Measurements from ENCODE around the gene TMEM62. TPM values are rescaled to one million over a fixed set of nuclear protein-coding genes. Genes with fewer than 3 reads are reported as not detected.

Gene TMEM62
- total and polyA plus RNA-seq, 2 of the 8 experiments (the other 6 are each of a cell fraction or from before 2014, with no cell fraction given): 2.0 to 4.0 TPM

DNA sequence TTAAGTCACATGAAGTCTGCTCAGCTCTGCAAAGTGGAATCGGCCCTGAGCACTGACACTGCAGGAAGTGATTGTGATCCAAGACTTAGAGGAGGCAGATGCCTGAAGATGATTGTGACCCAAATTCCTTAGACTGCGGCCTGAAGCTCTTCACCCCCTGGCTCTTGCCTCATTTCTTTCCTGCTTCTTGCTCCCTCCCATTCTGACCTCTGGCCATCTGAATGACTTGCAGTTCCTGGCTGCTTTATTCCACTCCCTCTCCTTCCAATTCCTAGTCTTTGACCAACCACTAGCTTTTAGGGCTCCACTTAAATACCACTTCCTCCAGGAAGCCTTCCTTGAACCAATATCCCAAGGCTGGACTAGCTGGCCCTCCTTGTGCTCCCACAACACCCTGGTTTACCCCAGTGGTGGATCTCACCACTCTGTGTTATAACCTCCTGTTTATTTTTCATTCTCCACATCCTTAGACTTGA lies 97.3 kb downstream of the TMEM62 start (continued):
- TF ChIP-seq POLR2A (IDR thresholded peaks at IDR 0.05; ENCODE audit: control extremely low read depth in 1 of 2, low read depth in 2 of 2, low read length in 2 of 2): no peak
- TF ChIP-seq KDM4A (IDR thresholded peaks at IDR 0.05; ENCODE audit: low read depth, low read length, severe bottlenecking): no peak
- TF ChIP-seq CBX5 (IDR thresholded peaks at IDR 0.05; ENCODE audit: low read depth, low read length): no peak
- TF ChIP-seq SAP30 (IDR thresholded peaks at IDR 0.05; ENCODE audit: insufficient read depth, insufficient replicate concordance, low read length): no peak
- TF ChIP-seq, protein P1, sequence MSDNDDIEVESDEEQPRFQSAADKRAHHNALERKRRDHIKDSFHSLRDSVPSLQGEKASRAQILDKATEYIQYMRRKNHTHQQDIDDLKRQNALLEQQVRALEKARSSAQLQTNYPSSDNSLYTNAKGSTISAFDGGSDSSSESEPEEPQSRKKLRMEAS (IDR thresholded peaks at IDR 0.05): no peak
- no peak for TF ChIP-seq TAF7 (optimal IDR thresholded peaks at IDR 0.05; ENCODE audit: borderline replicate concordance, low read depth, low read length)
- TF ChIP-seq NRF1 (IDR thresholded peaks at IDR 0.05; ENCODE audit: low read depth, low read length): no peak
- no peak for TF ChIP-seq RAD21 (IDR thresholded peaks at IDR 0.05 in 1 of 2, conservative IDR thresholded peaks at IDR 0.05 in 1 of 2; ENCODE audit: low read depth in 2 of 2, low read length in 2 of 2)
